Endodermal cell (in vitro differentiated cells): ENCODE results near the gene TMTC2. TPM values are rescaled to one million over a fixed set of nuclear protein-coding genes. Genes with fewer than 3 reads are reported as not detected.

Experiments
- DNase-seq: peaks from one replicate; pipeline ENCODE4 v3.0.0-alpha.2; 2017
- H3K27ac ChIP-seq: 2 replicates; pipeline ENCODE4 v1.5.1; 2013; ENCODE audit warnings: mild to moderate bottlenecking, low read depth, low read length, moderate library complexity
- H3K27me3 ChIP-seq: 2 replicates; pipeline ENCODE4 v1.6.1; 2013; ENCODE audit warnings: mild to moderate bottlenecking, low read length, moderate library complexity; ENCODE audit not compliant: insufficient read depth, control insufficient read depth, poor library complexity, severe bottlenecking
- H3K36me3 ChIP-seq: 2 replicates; pipeline ENCODE4 v1.7.0; 2013; ENCODE audit warnings: mild to moderate bottlenecking, low read length, moderate library complexity; ENCODE audit not compliant: control insufficient read depth, insufficient read depth
- H3K4me1 ChIP-seq: one replicate; pipeline ENCODE4 v1.7.0; 2013; ENCODE audit warnings: low read length; ENCODE audit not compliant: control insufficient read depth, insufficient read depth
- H3K4me3 ChIP-seq: 2 replicates; pipeline ENCODE4 v1.5.1; 2013; ENCODE audit warnings: mild to moderate bottlenecking, low read length, moderate library complexity
- H3K9ac ChIP-seq: 2 replicates; pipeline ENCODE4 v1.6.1; 2013; ENCODE audit warnings: mild to moderate bottlenecking, low read length, moderate library complexity; ENCODE audit not compliant: poor library complexity, severe bottlenecking; ENCODE audit errors: extremely low read depth
- H3K9me3 ChIP-seq: 2 replicates; pipeline ENCODE4 v1.6.1; 2013; ENCODE audit warnings: mild to moderate bottlenecking, low read length, moderate library complexity; ENCODE audit not compliant: control insufficient read depth
- H3K27ac Mint-ChIP-seq: 2 replicates; pipeline ENCODE4 v1.8.0; 2020; ENCODE audit warnings: mixed read lengths
- H3K27me3 Mint-ChIP-seq: 2 replicates; pipeline ENCODE4 v1.8.0; 2021; ENCODE audit warnings: mild to moderate bottlenecking, mixed read lengths; ENCODE audit not compliant: insufficient read depth
- H3K36me3 Mint-ChIP-seq: 2 replicates; pipeline ENCODE4 v1.8.0; 2020; ENCODE audit warnings: low read depth, mixed read lengths
- H3K4me1 Mint-ChIP-seq: 2 replicates; pipeline ENCODE4 v1.8.0; 2020; ENCODE audit warnings: mixed read lengths
- H3K4me3 Mint-ChIP-seq: 2 replicates; pipeline ENCODE4 v1.8.0; 2020; ENCODE audit warnings: mild to moderate bottlenecking, moderate library complexity, mixed read lengths
- H3K9me3 Mint-ChIP-seq: 2 replicates; pipeline ENCODE4 v1.8.0; 2020; ENCODE audit warnings: mild to moderate bottlenecking, mixed read lengths
- CTCF ChIP-seq: fragments of 200-600 bp; sonication (generic); conservative IDR thresholded peaks from 2 replicates; pipeline ENCODE4 v1.5.0; 2021; ENCODE audit warnings: antibody characterized with exemption, mild to moderate bottlenecking
- WGBS, 2 experiments: methylation state at CpG; one replicate each; pipeline versions ENCODE4 v1.1.5 to v1.1.7; 2013; ENCODE audit warnings: missing lambda C conversion rate in 2 of 2, mixed read lengths in 1 of 2; ENCODE audit not compliant: insufficient coverage in 1 of 2, insufficient read length in 1 of 2; 5-methylcytosine and 5-hydroxymethylcytosine counted together
- total RNA-seq, 2 donors: library from RNA; stranded (reverse); fragmentation: NEBNext Ultra II Directional in 1 of 2; extraction: Animal tissue kit (Norgen Biotek cat#: 25700) in 1 of 2; gene quantifications; 2 replicates in 1 of 2; 3 replicates in 1 of 2; pipeline ENCODE4 v1.2.1, GENCODE V29; 2021

The TMTC2 gene
- total RNA-seq, 2 donors from 2014 or later, result 7.2 to 10.8 TPM

GRCh38 chr12:82714427-82714826 lies 27.7 kb downstream of the TMTC2 start:
- WGBS, 2 experiments, result 88 to 100% methylated on average over 1 to 2 of the region's 3 CpGs
- H3K36me3 Mint-ChIP-seq, result peaks cover 47% of the 10 kb centered on the region
- no peak for TF ChIP-seq CTCF
- H3K27me3 ChIP-seq, result no peaks in the 10 kb centered on the region
- peaks cover 3% of the 10 kb centered on the region for H3K4me1 Mint-ChIP-seq
- H3K27ac Mint-ChIP-seq, result no peak overlapping the region
- no peaks in the 10 kb centered on the region for H3K9me3 ChIP-seq
- H3K4me1 ChIP-seq, result no peaks in the 10 kb centered on the region
- no peak for DNase-seq
- H3K9me3 Mint-ChIP-seq, result peaks cover 10% of the 10 kb centered on the region
- no peak overlapping the region for H3K9ac ChIP-seq
- H3K36me3 ChIP-seq, result no peaks in the 10 kb centered on the region
- peaks cover 2% of the 10 kb centered on the region for H3K27me3 Mint-ChIP-seq
- H3K27ac ChIP-seq, result no peak overlapping the region
- no peak overlapping the region for H3K4me3 Mint-ChIP-seq
- no peak overlapping the region for H3K4me3 ChIP-seq

- no peak for TF ChIP-seq CTCF
- peaks cover 40% of the 10 kb centered on the region for H3K36me3 Mint-ChIP-seq
- no peak overlapping the region for H3K27ac Mint-ChIP-seq
- Histone ChIP-seq H3K27me3 (no peaks in the 10 kb centered on the region), H3K36me3 (no peaks in the 10 kb centered on the region), H3K4me3 (no peak overlapping the region), H3K4me1 (no peaks in the 10 kb centered on the region), H3K27ac (no peak overlapping the region), H3K9ac (no peak overlapping the region), H3K9me3 (peaks cover 31% of the 10 kb centered on the region)
- peaks cover 32% of the 10 kb centered on the region for H3K9me3 Mint-ChIP-seq
- 93 to 100% methylated on average over 1 of the region's 1 CpG for WGBS, 2 experiments
- H3K27me3 Mint-ChIP-seq, result peaks cover 4% of the 10 kb centered on the region
- H3K4me3 Mint-ChIP-seq, result no peak overlapping the region
- H3K4me1 Mint-ChIP-seq, result peaks cover 8% of the 10 kb centered on the region
- no peak for DNase-seq
Measured at GRCh38 chr12:82721726-82722125, 35.0 kb downstream of the TMTC2 start.

DNA sequence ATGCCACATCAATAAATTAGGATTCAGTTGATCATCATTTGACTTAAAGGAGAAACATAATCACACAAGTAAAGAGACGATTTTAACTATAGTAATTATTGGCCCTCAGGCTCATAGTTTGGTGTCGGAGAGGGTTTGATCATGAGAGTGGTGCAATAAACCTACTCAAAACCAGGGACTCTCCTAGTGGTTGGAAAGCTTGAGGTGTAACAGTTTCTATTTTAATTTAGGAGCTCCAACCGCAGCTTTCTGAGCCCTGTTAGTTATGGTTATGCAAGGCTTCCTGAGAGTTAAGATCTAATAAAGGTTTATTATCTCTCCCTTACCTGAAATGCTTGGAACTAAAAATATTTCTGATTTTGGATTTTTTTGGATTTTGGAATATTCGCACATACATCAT lies 36.4 kb downstream of the TMTC2 start:
- Histone ChIP-seq H3K36me3 (no peaks in the 10 kb centered on the region), H3K4me1 (no peaks in the 10 kb centered on the region), H3K9me3 (peaks cover 44% of the 10 kb centered on the region), H3K4me3 (no peak overlapping the region), H3K9ac (no peak overlapping the region), H3K27me3 (no peaks in the 10 kb centered on the region), H3K27ac (no peak overlapping the region)
- H3K36me3 Mint-ChIP-seq, result peaks cover 45% of the 10 kb centered on the region
- DNase-seq, result no peak
- no peak for TF ChIP-seq CTCF
- no peak overlapping the region for H3K4me3 Mint-ChIP-seq
- H3K9me3 Mint-ChIP-seq, result peaks cover 45% of the 10 kb centered on the region
- peaks cover 8% of the 10 kb centered on the region for H3K4me1 Mint-ChIP-seq
- WGBS, 2 experiments, result 86 to 88% methylated on average over 1 to 3 of the region's 4 CpGs
- no peak overlapping the region for H3K27ac Mint-ChIP-seq
- H3K27me3 Mint-ChIP-seq, result peaks cover 4% of the 10 kb centered on the region
